ENCODE results near the gene IL21R.

IL21R gene

GRCh38 chr16:27481282-27481934 is 79.4 kb downstream of the IL21R start:
- TF ChIP-seq, protein P1, sequence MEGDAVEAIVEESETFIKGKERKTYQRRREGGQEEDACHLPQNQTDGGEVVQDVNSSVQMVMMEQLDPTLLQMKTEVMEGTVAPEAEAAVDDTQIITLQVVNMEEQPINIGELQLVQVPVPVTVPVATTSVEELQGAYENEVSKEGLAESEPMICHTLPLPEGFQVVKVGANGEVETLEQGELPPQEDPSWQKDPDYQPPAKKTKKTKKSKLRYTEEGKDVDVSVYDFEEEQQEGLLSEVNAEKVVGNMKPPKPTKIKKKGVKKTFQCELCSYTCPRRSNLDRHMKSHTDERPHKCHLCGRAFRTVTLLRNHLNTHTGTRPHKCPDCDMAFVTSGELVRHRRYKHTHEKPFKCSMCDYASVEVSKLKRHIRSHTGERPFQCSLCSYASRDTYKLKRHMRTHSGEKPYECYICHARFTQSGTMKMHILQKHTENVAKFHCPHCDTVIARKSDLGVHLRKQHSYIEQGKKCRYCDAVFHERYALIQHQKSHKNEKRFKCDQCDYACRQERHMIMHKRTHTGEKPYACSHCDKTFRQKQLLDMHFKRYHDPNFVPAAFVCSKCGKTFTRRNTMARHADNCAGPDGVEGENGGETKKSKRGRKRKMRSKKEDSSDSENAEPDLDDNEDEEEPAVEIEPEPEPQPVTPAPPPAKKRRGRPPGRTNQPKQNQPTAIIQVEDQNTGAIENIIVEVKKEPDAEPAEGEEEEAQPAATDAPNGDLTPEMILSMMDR (IDR thresholded peaks at IDR 0.05; ENCODE audit: extremely low read depth, insufficient read depth, missing control alignments): no peak
- no peak for DNase-seq (ENCODE audit: low spot score)
- in situ Hi-C loops (cut with MboI; ENCODE audit: low pct_unique_long_range_greater_than_20kb, low sequenced_read_pairs, unreplicated experiment): no loop called here

GRCh38 chr16:27482397-27483087 is 80.6 kb downstream of the IL21R start:
- TF ChIP-seq, protein P1 (IDR thresholded peaks at IDR 0.05; ENCODE audit: extremely low read depth, insufficient read depth, missing control alignments): no peak
- in situ Hi-C loops (cut with MboI; ENCODE audit: low pct_unique_long_range_greater_than_20kb, low sequenced_read_pairs, unreplicated experiment): no loop called here
- no peak for DNase-seq (ENCODE audit: low spot score)

GRCh38 chr16:27483088-27483437 is 81.1 kb downstream of the IL21R start:
- TF ChIP-seq, protein P1 (IDR thresholded peaks at IDR 0.05; ENCODE audit: extremely low read depth, insufficient read depth, missing control alignments): no peak
- in situ Hi-C loops (cut with MboI; ENCODE audit: low pct_unique_long_range_greater_than_20kb, low sequenced_read_pairs, unreplicated experiment): no loop called here
- DNase-seq (ENCODE audit: low spot score): no peak

GRCh38 chr16:27483624-27484023 is 81.7 kb downstream of the IL21R start:
- DNase-seq (ENCODE audit: low spot score): no peak
- in situ Hi-C loops (cut with MboI; ENCODE audit: low pct_unique_long_range_greater_than_20kb, low sequenced_read_pairs, unreplicated experiment): no loop called here
- TF ChIP-seq, protein P1 (IDR thresholded peaks at IDR 0.05; ENCODE audit: extremely low read depth, insufficient read depth, missing control alignments): no peak

GRCh38 chr16:27485126-27485525 is 83.2 kb downstream of the IL21R start:
- DNase-seq (ENCODE audit: low spot score): no peak
- TF ChIP-seq, protein P1 (IDR thresholded peaks at IDR 0.05; ENCODE audit: extremely low read depth, insufficient read depth, missing control alignments): no peak
- in situ Hi-C loops (cut with MboI; ENCODE audit: low pct_unique_long_range_greater_than_20kb, low sequenced_read_pairs, unreplicated experiment): no loop called here

DNA sequence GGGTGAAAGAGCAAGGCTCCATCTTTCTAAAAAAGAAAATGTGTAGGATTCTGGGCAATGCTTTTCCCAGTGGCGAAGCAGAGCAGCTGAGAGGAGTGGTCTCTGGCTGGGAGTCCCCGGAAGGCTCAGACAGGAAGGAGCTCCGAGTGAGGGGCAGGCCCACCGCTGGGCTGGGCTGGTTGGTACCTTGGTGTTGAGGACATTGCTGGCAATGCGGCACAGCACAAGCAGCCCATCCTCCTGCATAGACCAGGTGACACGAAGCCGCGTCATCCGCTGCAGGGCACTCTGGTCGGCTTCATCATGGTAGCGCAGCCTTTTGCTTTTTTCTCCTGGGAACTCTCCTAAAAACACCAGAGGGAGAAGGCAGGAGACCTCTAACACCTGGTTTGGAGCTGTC is 83.8 kb downstream of the IL21R start:
- TF ChIP-seq, protein P1 (IDR thresholded peaks at IDR 0.05; ENCODE audit: extremely low read depth, insufficient read depth, missing control alignments): no peak
- in situ Hi-C loops (cut with MboI; ENCODE audit: low pct_unique_long_range_greater_than_20kb, low sequenced_read_pairs, unreplicated experiment): no loop called here
- no peak for DNase-seq (ENCODE audit: low spot score)

All from GM13977 (cell line).